SKM-1 treated with dmso at 0.1 percent for 144 hours (cell line): Measurements from ENCODE around the gene FIGNL2.

Source experiments
- DNase-seq: peaks from one replicate; lab custom pipeline; 2025; ENCODE audit not compliant: unreplicated experiment; lab: John Stamatoyannopoulos, UW

The FIGNL2 gene

DNA sequence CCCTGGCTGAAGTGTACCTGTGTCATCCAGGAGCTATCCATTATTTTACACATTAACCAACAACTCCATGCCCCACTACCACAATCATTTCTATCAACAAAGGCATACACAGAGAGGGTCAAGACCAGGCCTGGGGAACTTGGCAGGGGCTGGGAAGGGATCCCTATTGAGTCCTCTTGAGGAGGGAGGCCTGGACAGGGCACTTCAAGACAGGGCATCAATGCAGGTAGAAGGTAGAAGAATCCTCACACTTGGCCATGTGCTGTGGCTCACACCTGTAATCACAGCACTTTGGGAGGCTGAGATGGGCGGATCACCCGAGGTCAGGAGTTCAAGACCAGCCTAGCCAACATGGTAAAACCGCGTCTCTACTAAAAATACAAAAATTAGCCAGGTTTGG lies 26.0 kb upstream of the FIGNL2 start:
- DNase-seq = no peak

DNA sequence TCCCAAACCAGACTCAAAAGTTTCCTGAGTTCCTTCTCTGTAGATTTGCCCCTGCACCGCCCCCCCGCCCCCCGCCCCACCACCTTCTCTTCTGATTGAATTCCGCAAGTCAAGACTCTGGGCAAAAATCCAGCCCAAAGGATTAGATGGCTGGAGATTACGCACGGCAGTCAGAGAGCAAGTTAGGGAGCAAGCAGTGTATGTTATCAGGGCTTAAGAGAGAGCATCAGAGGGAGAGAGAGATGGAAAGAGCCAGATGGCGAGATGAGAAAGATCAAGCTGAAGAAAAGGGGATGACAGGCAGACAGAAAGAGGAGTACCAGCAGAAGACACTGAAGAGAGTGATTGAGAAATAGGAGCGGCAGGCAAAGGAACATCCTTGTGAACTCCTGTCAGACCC lies 25.5 kb upstream of the FIGNL2 start:
- DNase-seq = no peak

GRCh38 chr12:51873251-51873994 lies 24.9 kb upstream of the FIGNL2 start:
- DNase-seq = no peak

- DNase-seq = no peak
Measured at GRCh38 chr12:51872689-51872981, 24.1 kb upstream of the FIGNL2 start.

DNA sequence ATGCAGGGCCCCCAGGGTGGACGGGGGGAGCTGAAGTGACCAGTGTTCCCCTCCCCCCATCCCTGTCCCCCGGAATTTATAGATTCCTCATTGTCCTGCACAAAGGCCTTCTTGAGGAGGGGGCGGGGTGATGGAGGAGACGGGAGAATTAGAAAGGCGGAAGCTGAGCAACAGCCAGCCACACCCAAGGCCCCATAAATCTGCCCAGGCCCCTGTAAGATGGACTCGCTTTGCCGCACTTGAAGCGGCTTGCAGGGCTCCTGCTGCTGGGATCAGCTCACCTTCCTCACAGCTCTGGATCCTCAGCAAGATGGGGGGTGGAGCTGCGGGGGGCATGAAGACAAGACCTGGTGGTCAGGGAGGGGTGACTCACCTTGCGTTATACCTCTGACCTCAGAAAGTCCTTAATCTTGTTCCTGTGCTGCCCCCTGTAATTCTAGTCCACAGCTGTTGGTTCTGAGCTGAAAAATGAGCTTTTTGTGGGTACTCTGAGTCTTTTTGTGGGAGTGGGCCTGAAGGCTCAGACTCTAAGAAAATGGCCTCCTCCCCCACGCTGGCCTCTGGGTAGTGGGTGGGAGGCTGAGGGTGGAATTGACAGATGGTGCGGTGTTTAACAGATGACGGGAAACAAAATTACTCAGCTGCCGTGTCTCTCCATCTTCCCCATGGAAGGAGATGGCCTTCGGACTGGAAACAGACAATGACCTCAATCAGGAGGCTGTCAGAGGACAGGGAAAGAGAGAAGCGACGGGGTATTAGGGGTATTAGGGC lies 23.6 kb upstream of the FIGNL2 start:
- no peak for DNase-seq

GRCh38 chr12:51871126-51871525 lies 22.6 kb upstream of the FIGNL2 start:
- peak; percentile 10 for DNase-seq

DNA sequence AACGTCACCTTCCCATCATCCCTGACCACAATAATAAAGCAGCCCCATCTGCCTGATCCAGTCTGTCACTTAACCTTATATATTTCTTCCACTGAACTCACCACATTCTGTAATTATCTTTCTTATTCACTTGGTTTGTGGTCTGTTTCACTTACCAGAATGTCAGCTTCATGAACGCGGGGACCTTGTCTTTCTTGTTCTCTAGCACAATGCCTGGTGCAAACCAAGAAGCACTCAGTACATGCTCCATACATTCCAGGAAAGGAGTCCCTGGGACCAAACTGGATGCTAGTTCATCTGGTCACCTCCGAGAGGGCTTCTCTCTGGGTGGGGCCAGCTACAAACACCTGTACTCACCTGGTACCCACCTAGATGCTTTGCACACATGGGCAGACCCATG lies 22.0 kb upstream of the FIGNL2 start:
- no peak for DNase-seq

DNA sequence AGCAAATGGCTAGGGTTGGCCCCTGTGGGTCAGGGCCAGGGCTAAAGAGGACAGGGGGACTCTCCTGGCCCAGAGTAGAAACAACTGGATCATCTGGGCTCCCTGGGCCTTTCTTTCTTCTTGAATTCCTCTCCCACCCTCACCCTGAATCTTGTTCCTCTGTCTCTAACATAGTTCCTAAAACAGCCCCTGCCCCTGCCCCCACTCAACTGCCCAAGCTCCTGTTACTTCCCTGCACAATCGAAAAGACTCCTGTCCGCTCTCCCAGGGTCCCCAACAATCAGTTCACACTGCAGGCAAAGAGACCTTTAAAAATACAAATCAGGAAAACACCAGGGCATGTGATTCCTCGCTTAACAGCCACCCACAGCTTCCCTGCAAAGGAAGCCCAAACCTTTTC lies 21.4 kb upstream of the FIGNL2 start:
- no peak for DNase-seq

DNA sequence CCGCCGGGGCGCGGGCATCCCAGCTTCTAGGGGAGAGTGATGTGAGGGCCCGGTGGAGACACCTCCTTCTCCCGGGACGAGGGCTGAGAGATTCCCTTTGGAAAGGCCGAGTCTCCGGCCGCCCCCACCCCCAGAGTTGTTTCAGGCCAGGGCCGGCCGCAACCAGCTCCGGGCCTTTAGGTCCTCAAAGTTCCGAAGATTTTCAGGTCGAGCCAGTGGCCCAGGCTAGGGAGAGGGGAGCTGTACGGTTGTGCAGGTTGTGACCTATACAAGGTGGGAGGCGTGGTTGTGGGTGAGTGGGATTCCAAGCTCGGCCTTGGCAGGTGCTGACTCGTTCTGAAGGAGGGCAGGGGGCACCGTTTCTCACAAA lies 21.0 kb upstream of the FIGNL2 start:
- no peak for DNase-seq

- no peak for DNase-seq
Measured at GRCh38 chr12:51868821-51869495, 20.4 kb upstream of the FIGNL2 start.

DNA sequence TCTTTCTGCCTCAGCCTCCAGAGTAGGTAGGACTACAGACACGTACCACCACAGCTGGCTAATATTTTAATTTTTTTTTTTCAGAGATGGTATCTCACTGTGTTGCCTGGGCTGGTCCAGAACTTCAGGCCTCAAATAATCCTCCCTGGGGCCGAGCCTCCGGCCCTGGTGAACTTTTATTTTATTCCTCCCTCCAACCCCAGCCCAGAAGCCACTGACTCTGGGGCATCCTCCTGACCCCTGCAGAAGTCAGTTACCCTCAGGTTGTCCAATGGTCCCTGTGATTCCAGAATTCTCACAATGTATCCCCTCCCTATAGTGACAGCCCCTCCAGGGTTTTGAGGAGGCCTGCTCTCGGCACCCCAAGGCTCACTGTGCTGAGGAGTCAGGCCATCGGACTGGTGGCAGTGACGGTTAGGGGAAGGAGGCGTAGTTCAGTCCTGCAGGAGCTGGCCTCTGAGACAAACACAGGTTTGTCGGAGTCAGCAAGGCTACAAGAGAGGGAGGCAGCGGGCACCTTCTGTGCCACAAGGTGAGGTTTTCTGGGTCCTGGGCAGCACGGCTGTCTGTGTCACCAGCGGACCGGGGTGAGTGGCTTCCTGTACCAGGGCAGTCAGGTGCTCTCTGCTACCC lies 19.4 kb upstream of the FIGNL2 start:
- no peak for DNase-seq

DNA sequence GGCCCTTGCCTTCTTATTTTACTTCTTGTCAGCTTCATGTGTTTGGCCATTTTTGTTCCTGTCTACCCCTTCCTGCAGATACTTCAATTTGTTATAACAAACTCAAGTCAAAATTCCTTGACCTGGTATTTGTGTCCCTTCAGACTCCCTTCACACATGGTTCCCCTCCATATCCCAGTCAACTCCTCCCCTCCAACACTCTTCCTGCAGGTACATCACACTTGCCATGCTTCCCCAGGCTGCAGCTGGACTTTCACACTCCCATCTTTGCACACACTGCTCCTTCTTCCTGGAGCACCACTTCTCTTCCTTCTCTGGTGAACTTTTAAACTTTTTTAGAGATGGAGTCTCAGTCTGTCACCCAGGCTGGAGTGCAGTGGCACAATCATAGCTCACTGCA lies 18.9 kb upstream of the FIGNL2 start:
- DNase-seq = no peak

DNA sequence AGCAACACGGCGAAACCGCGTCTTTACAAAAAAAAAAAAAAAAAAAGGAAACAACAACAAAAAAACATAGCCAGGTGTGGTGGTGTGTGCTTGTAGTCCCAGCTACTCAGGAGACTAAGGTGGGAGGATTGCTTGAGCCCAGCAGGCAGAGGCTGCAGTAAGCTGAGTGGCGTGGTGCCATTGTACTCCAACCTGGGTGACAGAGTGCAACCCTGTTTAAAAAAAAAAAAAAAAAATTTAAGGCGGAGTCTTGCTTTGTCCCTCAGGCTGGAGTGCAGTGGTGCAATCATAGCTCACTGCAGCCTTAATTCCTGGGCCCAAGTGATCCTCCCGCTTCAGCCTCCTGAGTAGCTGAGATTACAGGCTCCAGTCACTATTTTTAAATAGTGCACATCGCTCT lies 18.2 kb upstream of the FIGNL2 start:
- DNase-seq = no peak

DNA sequence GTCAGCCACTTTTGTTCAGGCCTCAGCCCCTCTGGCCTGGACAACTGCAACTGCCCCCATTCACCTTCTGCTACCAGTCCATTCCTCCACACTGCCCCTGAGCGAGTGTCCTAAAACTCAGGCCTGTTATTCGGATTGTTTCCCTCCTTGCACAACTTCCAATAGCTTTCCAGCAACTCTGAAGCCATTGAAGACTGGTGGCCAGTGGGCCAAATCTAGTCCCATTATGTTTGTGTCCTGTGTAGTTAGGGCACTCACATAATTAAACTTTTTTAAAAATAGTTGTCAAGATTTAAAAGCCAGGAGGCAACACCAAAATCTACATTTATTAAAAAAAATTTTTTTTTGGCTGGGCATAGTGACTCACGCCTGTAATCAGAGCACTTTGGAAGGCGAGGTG lies 17.8 kb upstream of the FIGNL2 start:
- DNase-seq = no peak

GRCh38 chr12:51865757-51866270 lies 17.3 kb upstream of the FIGNL2 start:
- DNase-seq = no peak

GRCh38 chr12:51864833-51865670 lies 16.5 kb upstream of the FIGNL2 start:
- no peak for DNase-seq

DNA sequence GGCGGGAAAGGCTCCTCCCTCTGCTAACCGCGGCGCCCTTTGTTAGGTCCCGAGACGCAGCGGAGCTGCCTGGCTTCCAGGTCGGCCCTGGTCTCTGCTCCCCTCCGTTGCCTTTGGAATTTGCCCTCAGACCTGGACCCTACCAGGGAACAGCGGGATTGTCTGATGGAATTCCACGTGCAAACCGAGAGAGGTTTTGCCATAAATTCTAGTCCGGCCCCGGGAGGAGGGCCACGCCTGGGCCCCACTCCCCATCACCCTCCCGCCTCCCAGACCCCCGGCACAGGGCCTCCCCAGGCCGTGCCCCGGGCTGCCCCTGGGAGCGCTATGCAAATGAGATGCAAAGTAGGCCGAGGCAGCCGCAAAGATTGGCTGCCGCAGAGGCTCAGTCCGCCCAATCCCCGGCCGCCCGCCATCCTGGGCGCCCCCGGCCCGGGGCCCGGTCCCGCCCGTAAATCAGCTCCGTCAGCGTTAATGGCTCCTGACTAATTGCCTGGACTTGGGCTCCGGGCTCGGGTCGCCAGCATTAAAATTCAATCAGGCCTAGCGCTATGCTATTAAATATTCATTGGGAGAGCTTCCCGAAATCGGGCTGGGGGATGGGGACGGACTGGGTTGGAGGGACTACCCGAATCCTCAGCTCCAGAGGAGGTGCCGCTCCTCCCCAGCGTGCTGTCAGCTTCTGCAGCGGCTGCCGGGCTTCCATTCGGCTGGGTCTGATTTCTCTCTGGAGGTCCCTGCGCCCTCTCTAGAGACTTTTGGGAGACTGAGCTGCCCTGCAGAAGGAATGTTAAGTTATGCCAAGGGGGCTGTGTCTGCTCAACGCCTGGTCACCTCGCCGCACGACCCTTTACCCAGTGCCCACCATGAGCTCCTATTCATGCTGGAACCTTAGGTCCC lies 15.7 kb upstream of the FIGNL2 start:
- no peak for DNase-seq

- no peak for DNase-seq
Measured at GRCh38 chr12:51863363-51863932, 14.9 kb upstream of the FIGNL2 start.

DNA sequence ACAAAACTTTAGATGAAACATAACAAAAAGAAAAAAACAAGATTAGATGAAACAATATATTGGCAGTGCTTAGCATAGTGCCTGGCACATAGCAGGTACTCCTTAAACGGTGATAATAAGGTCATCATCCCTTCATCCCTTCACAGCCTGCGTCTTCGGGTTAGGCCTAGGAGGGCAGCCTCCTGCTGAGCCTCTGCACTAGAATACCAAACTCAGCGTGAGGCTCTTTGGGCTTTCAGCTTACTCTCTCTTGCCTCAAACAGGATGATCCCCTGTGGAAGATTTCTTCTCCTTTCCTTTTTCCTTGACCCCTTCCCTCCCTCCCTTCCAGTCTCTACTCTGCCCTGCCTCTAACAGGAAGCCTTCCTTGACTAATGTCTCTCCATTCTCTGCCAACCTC lies 14.4 kb upstream of the FIGNL2 start:
- no peak for DNase-seq
